ENCODE results near the gene C10orf71.

C10orf71 gene

GRCh38 chr10:49356181-49356580 lies 57.2 kb downstream of the C10orf71 start:
- Histone ChIP-seq H3K4me3 (ENCODE audit: low read depth, low read length) (no peak overlapping the region), H3K9me3 (ENCODE audit: control insufficient read depth, insufficient read depth, low read depth, low read length) (no peaks in the 10 kb centered on the region), H3K36me3 (ENCODE audit: control insufficient read depth in 2 of 2, insufficient read depth in 1 of 2, low read length in 2 of 2) (no peaks in the 10 kb centered on the region), H3K27ac (ENCODE audit: extremely low read depth, low read depth, low read length) (no peak overlapping the region), H3K4me1 (ENCODE audit: control insufficient read depth, insufficient read depth, low read length) (no peaks in the 10 kb centered on the region)
- ChIA-PET POLR2A (no interaction called here), CTCF (no interaction called here)
- TF ChIP-seq ZEB2 (tag by site-specific recombination; IDR thresholded peaks at IDR 0.05) (no peak), ZNF133 (tag by site-specific recombination; IDR thresholded peaks at IDR 0.05) (no peak), GLI2 (tag by site-specific recombination; IDR thresholded peaks at IDR 0.05; ENCODE audit: borderline replicate concordance, low read depth) (no peak), ZNF558 (tag by site-specific recombination; IDR thresholded peaks at IDR 0.05) (no peak), ZNF155 (tag by site-specific recombination; IDR thresholded peaks at IDR 0.05) (no peak), ZNF292 (tag by site-specific recombination; IDR thresholded peaks at IDR 0.05; ENCODE audit: borderline replicate concordance, low read depth) (no peak), ZNF561 (tag by site-specific recombination; IDR thresholded peaks at IDR 0.05; ENCODE audit: borderline replicate concordance) (no peak), PRDM1 (tag by site-specific recombination; IDR thresholded peaks at IDR 0.05) (no peak), ZNF830 (tag by site-specific recombination; IDR thresholded peaks at IDR 0.05; ENCODE audit: low read depth) (no peak), ZBTB1 (tag by site-specific recombination; IDR thresholded peaks at IDR 0.05) (no peak), ZNF521 (tag by site-specific recombination; IDR thresholded peaks at IDR 0.05) (no peak), ZNF248 (tag by site-specific recombination; IDR thresholded peaks at IDR 0.05) (no peak), ZBTB6 (tag by site-specific recombination; IDR thresholded peaks at IDR 0.05) (no peak)
- TF ChIP-seq, protein P1, sequence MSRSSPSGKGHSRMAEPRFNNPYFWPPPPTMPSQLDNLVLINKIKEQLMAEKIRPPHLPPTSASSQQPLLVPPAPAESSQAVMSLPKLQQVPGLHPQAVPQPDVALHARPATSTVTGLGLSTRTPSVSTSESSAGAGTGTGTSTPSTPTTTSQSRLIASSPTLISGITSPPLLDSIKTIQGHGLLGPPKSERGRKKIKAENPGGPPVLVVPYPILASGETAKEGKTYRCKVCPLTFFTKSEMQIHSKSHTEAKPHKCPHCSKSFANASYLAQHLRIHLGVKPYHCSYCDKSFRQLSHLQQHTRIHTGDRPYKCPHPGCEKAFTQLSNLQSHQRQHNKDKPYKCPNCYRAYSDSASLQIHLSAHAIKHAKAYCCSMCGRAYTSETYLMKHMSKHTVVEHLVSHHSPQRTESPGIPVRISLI (tag by site-specific recombination; IDR thresholded peaks at IDR 0.05): no peak

DNA sequence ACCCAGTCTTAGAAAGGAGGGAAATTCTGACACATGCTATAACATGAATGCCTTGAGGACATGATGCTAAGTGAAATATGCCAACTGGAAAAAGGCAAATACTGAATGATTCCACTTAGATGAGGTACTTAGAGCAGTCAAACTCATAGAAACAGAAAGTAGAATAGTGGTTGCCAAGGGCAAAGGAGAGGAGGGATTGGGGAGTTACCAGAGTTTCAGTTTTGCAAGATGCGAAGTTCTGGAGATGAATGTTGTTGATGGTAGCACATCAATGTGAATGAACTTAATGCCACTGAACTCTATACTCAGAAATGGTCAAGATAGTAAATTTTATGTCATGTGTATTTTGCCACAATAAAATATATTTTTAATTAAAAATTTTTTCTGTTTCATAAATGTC lies 58.0 kb downstream of the C10orf71 start:
- Histone ChIP-seq H3K4me3 (ENCODE audit: low read depth, low read length) (no peak overlapping the region), H3K27ac (ENCODE audit: extremely low read depth, low read depth, low read length) (no peak overlapping the region), H3K4me1 (ENCODE audit: control insufficient read depth, insufficient read depth, low read length) (no peaks in the 10 kb centered on the region), H3K9me3 (ENCODE audit: control insufficient read depth, insufficient read depth, low read depth, low read length) (no peaks in the 10 kb centered on the region), H3K36me3 (ENCODE audit: control insufficient read depth in 2 of 2, insufficient read depth in 1 of 2, low read length in 2 of 2) (no peaks in the 10 kb centered on the region)
- POLR2A ChIA-PET: no interaction called here
- no peak for TF ChIP-seq SCRT2 (tag by site-specific recombination; IDR thresholded peaks at IDR 0.05)
- TF ChIP-seq, protein P2, sequence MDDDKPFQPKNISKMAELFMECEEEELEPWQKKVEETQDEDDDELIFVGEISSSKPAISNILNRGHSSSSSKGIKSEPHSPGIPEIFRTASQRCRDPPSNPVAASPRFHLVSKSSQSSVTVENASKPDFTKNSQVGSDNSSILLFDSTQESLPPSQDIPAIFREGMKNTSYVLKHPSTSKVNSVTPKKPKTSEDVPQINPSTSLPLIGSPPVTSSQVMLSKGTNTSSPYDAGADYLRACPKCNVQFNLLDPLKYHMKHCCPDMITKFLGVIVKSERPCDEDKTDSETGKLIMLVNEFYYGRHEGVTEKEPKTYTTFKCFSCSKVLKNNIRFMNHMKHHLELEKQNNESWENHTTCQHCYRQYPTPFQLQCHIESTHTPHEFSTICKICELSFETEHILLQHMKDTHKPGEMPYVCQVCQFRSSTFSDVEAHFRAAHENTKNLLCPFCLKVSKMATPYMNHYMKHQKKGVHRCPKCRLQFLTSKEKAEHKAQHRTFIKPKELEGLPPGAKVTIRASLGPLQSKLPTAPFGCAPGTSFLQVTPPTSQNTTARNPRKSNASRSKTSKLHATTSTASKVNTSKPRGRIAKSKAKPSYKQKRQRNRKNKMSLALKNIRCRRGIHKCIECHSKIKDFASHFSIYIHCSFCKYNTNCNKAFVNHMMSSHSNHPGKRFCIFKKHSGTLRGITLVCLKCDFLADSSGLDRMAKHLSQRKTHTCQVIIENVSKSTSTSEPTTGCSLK (tag by site-specific recombination; IDR thresholded peaks at IDR 0.05): no peak
- TF ChIP-seq ZNF426 (tag by site-specific recombination; IDR thresholded peaks at IDR 0.05): no peak
- no peak for TF ChIP-seq OSR2 (tag by site-specific recombination; IDR thresholded peaks at IDR 0.05)
- no peak for TF ChIP-seq ZNF707 (tag by site-specific recombination; IDR thresholded peaks at IDR 0.05)
- TF ChIP-seq ZNF544 (tag by site-specific recombination; IDR thresholded peaks at IDR 0.05): no peak
- TF ChIP-seq KLF1 (tag by site-specific recombination; IDR thresholded peaks at IDR 0.05): no peak
- no peak for TF ChIP-seq ZNF530 (tag by site-specific recombination; IDR thresholded peaks at IDR 0.05; ENCODE audit: low read depth)
- TF ChIP-seq ZBTB11 (tag by site-specific recombination; conservative IDR thresholded peaks at IDR 0.05; ENCODE audit: low read depth): no peak
- no peak for TF ChIP-seq ZNF785 (tag by site-specific recombination; IDR thresholded peaks at IDR 0.05)
- TF ChIP-seq ZNF76 (tag by site-specific recombination; IDR thresholded peaks at IDR 0.05; ENCODE audit: borderline replicate concordance, low read depth): no peak
- TF ChIP-seq TCF7L2 (IDR thresholded peaks at IDR 0.05; ENCODE audit: borderline replicate concordance, low read depth, low read length): no peak
- TF ChIP-seq, protein P3, sequence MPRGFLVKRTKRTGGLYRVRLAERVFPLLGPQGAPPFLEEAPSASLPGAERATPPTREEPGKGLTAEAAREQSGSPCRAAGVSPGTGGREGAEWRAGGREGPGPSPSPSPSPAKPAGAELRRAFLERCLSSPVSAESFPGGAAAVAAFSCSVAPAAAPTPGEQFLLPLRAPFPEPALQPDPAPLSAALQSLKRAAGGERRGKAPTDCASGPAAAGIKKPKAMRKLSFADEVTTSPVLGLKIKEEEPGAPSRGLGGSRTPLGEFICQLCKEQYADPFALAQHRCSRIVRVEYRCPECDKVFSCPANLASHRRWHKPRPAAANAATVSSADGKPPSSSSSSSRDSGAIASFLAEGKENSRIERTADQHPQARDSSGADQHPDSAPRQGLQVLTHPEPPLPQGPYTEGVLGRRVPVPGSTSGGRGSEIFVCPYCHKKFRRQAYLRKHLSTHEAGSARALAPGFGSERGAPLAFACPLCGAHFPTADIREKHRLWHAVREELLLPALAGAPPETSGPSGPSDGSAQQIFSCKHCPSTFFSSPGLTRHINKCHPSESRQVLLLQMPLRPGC (tag by site-specific recombination; IDR thresholded peaks at IDR 0.05): no peak
- CTCF ChIA-PET: no interaction called here
